Testis (tissue), 3 donors: ENCODE data around the gene DENND1A. TPM values are rescaled to one million over a fixed set of nuclear protein-coding genes. Genes with fewer than 3 reads are reported as not detected.

ENCODE experiments used
- DNase-seq: peaks from one replicate; pipeline ENCODE4 v3.0.0-alpha.2; 2019
- H3K27ac ChIP-seq, 2 donors: fragments of 200-600 bp; sonication (generic); one replicate each; pipeline ENCODE4 v1.5.1; 2019
- H3K27me3 ChIP-seq: fragments of 200-600 bp; sonication (generic); one replicate; pipeline ENCODE4 v1.5.1; 2019
- H3K36me3 ChIP-seq: fragments of 200-600 bp; sonication (generic); one replicate; pipeline ENCODE4 v1.5.1; 2017; ENCODE audit warnings: low read depth; ENCODE audit errors: missing control alignments
- H3K4me1 ChIP-seq: fragments of 200-600 bp; sonication (generic); one replicate; pipeline ENCODE4 v1.5.1; 2019
- H3K4me3 ChIP-seq, 2 donors: fragments of 200-600 bp; sonication (generic); one replicate each; pipeline ENCODE4 v1.5.1; 2017 to 2019
- H3K9me3 ChIP-seq: fragments of 200-600 bp; sonication (generic); one replicate; pipeline ENCODE4 v1.5.1; 2017
- POLR2A ChIP-seq: fragments of 450-650 bp; IDR thresholded peaks from one replicate; pipeline ENCODE4 v1.6.1; 2017; ENCODE audit warnings: antibody characterized with exemption, mild to moderate bottlenecking, moderate library complexity
- WGBS, 2 donors: methylation state at CpG; one replicate each; pipeline ENCODE4 v1.1.5; 2018; 5-methylcytosine and 5-hydroxymethylcytosine counted together
- intact Hi-C: fragments of 100-400 bp; cut with DNase I; formaldehyde crosslinking; loops from one replicate; pipeline ENCODE4 v1.15.1; 2023; ENCODE audit warnings: low total_unique reads
- polyA plus RNA-seq: library from polyadenylated mRNA; stranded (reverse); fragments of 350-450 nt; fragmentation: Illumina TruSeq; extraction: RNeasy Lipid Tissue Mini Kit (QIAGEN cat#74804); gene quantifications from one replicate; pipeline ENCODE4 v1.2.3, GENCODE V29; 2014; ENCODE audit warnings: low read depth, low replicate concordance; ENCODE audit not compliant: insufficient read depth
- total RNA-seq, 2 donors: library from RNA; depleted of rRNA; stranded (reverse); fragments of >200 nt; gene quantifications; one replicate each; pipeline ENCODE4 v1.2.3, GENCODE V29; 2016
- TF ChIP-seq, protein P1 (sequence below), 3 experiments: fragments of 450-650 bp in 2 of 3; fragments of 200-600 bp in 1 of 3; sonication (generic) in 1 of 3; IDR thresholded peaks; one replicate each; pipeline ENCODE4 v1.5.1; 2016 to 2019; ENCODE audit warnings: antibody characterized with exemption in 3 of 3, mild to moderate bottlenecking in 2 of 3, moderate library complexity in 1 of 3

Gene DENND1A
- total and polyA plus RNA-seq, 3 donors from 2014 or later, result 20.3 to 47.4 (median 44.9) TPM

DNA sequence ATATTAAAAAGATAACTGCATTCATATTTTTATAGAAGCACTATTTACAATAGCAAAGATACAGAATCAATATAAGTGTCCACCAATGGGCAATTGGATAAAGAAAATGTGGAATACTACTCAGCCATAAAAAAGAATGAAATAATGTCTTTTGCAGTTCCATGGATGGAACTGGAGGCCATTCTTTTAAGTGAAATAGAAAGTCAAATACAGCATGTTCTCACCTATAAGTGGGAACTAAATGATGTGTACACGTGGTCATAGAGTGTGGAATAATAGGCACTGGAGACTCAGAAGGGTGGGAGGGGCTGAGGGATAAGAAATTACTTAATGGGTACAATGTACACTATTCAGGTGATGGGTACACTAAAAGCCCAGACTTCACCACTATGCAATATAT, 53.2 kb downstream of the DENND1A start:
- Histone ChIP-seq H3K27me3 (no peaks in the 10 kb centered on the region), H3K27ac (no peak overlapping the region), H3K4me1 (no peaks in the 10 kb centered on the region), H3K4me3 (no peak overlapping the region), H3K9me3 (no peaks in the 10 kb centered on the region), H3K36me3 (no peaks in the 10 kb centered on the region)
- WGBS, 2 donors, result 100% methylated on average over 1 of the region's 1 CpG
- intact Hi-C loops, result no loop called here
- no peak for TF ChIP-seq POLR2A
- TF ChIP-seq, protein P1, sequence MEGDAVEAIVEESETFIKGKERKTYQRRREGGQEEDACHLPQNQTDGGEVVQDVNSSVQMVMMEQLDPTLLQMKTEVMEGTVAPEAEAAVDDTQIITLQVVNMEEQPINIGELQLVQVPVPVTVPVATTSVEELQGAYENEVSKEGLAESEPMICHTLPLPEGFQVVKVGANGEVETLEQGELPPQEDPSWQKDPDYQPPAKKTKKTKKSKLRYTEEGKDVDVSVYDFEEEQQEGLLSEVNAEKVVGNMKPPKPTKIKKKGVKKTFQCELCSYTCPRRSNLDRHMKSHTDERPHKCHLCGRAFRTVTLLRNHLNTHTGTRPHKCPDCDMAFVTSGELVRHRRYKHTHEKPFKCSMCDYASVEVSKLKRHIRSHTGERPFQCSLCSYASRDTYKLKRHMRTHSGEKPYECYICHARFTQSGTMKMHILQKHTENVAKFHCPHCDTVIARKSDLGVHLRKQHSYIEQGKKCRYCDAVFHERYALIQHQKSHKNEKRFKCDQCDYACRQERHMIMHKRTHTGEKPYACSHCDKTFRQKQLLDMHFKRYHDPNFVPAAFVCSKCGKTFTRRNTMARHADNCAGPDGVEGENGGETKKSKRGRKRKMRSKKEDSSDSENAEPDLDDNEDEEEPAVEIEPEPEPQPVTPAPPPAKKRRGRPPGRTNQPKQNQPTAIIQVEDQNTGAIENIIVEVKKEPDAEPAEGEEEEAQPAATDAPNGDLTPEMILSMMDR (IDR thresholded peaks at IDR 0.05), result no peak
- no peak for DNase-seq

DNA sequence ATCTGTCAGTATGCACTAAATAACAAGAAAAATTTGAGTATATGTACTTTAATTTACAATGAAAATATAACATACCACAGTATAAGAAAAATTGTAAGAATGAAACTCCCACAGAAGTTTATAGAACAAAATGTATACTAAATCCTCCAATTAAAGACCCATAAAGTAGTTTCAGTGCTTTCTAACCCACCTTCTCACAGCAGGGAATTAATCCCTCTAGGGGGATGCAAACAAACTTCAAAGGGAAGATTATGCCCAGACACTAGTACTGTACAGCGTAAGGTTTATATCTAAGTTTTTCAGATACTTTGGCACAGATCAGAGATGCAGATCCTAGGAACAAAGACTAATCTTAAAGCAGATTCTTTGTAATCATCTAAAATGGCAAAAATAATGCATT, 57.2 kb downstream of the DENND1A start:
- Histone ChIP-seq H3K36me3 (no peaks in the 10 kb centered on the region), H3K27me3 (no peaks in the 10 kb centered on the region), H3K9me3 (no peaks in the 10 kb centered on the region), H3K4me3 (no peak overlapping the region), H3K4me1 (no peaks in the 10 kb centered on the region), H3K27ac (no peak overlapping the region)
- TF ChIP-seq POLR2A, result no peak
- TF ChIP-seq, protein P1 (IDR thresholded peaks at IDR 0.05), result no peak
- 71 to 94% methylated on average over 1 of the region's 1 CpG for WGBS, 2 donors
- intact Hi-C loops, result no loop called here
- DNase-seq, result no peak

DNA sequence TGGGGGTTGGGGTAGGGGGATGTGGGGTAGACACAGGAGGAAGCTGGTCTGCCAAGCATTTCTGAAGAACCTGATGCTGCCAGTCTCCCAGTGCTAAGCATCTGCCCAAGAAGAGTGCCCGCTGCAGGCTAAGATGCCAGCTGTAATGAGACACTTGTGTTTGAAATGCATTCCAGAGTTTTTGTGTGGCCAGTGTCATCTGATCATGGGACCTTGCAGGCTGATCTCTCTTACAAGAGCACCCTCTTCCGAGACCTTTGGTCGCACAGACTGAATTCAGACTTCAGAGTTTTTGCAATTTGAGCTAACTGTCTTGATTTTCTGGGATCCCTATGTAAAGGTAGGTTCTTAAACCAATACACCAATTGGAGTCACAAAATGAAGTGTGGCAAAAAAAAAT, 58.1 kb downstream of the DENND1A start:
- no peak overlapping the region for H3K4me3 ChIP-seq
- no peaks in the 10 kb centered on the region for H3K27me3 ChIP-seq
- intact Hi-C loops, result no loop called here
- DNase-seq, result no peak
- no peaks in the 10 kb centered on the region for H3K4me1 ChIP-seq
- no peak for TF ChIP-seq POLR2A
- WGBS, 2 donors, result 93 to 97% methylated on average over 3 of the region's 3 CpGs
- H3K9me3 ChIP-seq, result no peaks in the 10 kb centered on the region
- H3K27ac ChIP-seq, result no peak overlapping the region
- H3K36me3 ChIP-seq, result no peaks in the 10 kb centered on the region

DNA sequence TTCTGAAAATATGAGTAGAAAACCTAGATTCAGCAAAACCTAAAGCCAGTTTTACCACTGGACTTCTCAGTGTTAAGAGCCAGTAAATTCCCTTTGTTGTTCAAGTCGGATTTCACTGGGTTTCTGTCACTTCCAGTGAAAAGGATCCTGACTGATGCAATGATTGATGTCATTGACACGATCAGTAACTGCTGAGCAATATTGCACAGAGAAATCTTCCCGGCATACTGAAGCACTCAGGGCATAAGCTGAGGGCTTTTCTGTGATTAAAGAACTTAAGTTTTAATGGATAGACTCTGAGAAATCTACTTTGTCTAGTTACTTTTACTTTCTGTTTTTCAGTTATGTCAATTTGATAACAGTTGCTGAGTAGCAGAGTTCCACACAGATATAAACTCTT, 61.9 kb downstream of the DENND1A start:
- Histone ChIP-seq H3K4me3 (no peak overlapping the region), H3K27ac (no peak overlapping the region), H3K27me3 (no peaks in the 10 kb centered on the region), H3K36me3 (no peaks in the 10 kb centered on the region), H3K9me3 (no peaks in the 10 kb centered on the region), H3K4me1 (peaks cover 6% of the 10 kb centered on the region)
- TF ChIP-seq POLR2A, result no peak
- TF ChIP-seq, protein P1 (IDR thresholded peaks at IDR 0.05), result no peak
- 63 to 69% methylated on average over 3 of the region's 3 CpGs for WGBS, 2 donors
- no peak for DNase-seq
- intact Hi-C loops, result no loop called here

DNA sequence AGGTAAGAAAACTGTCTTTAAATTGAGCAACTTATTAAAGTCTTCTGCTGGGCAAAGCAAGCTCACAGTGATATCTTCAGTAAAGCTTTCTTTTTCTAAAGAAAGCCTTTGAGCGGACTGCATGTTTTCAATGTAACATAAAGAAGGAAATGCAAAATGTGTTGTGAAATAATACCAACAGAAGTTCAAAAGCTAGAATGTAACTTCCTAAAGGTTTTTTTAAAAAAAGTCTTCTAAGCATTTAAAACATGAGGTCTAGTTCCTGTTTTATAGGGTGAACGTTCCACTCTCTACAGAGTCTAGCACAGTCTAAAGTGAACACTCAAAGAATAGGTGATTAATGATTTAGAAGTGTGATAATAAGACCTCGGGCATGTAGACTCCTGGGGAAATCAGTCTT, 62.9 kb downstream of the DENND1A start:
- Histone ChIP-seq H3K4me1 (peaks cover 6% of the 10 kb centered on the region), H3K9me3 (no peaks in the 10 kb centered on the region), H3K4me3 (no peak overlapping the region), H3K27ac (no peak overlapping the region), H3K36me3 (no peaks in the 10 kb centered on the region), H3K27me3 (no peaks in the 10 kb centered on the region)
- no peak for DNase-seq
- TF ChIP-seq, protein P1 (IDR thresholded peaks at IDR 0.05), result no peak
- no peak for TF ChIP-seq POLR2A
- intact Hi-C loops, result no loop called here
- WGBS, 2 donors, result 77 to 83% methylated on average over 3 of the region's 3 CpGs
